Vagina (tissue), 2 donors: ENCODE data around the gene HOXC5. TPM values are rescaled to one million over a fixed set of nuclear protein-coding genes. Genes with fewer than 3 reads are reported as not detected.

Source experiments
- DNase-seq, 2 donors: peaks; one replicate each; pipeline ENCODE4 v3.0.0-alpha.2; 2017; ENCODE audit errors: extremely low spot score in 2 of 2
- H3K27ac ChIP-seq: fragments of 200-600 bp; sonication (generic); one replicate; pipeline ENCODE4 v1.5.1; 2019
- H3K27me3 ChIP-seq: fragments of 200-600 bp; sonication (generic); one replicate; pipeline ENCODE4 v1.5.1; 2019
- H3K36me3 ChIP-seq, 2 donors: fragments of 200-600 bp; sonication (generic); one replicate each; pipeline ENCODE4 v1.5.1; 2017 to 2019
- H3K4me1 ChIP-seq: fragments of 200-600 bp; sonication (generic); one replicate; pipeline ENCODE4 v1.5.1; 2019
- H3K4me3 ChIP-seq, 2 donors: fragments of 200-600 bp; sonication (generic); 1 replicate in 1 of 2; 2 replicates in 1 of 2; pipeline ENCODE4 v1.5.1; 2016 to 2019
- H3K9me3 ChIP-seq: fragments of 200-600 bp; sonication (generic); one replicate; pipeline ENCODE4 v1.5.1; 2019
- POLR2A ChIP-seq, 2 donors: fragments of 450-650 bp; IDR thresholded peaks; one replicate each; pipeline ENCODE4 v1.6.1; 2017; ENCODE audit warnings: antibody characterized with exemption in 2 of 2, mild to moderate bottlenecking in 2 of 2, moderate library complexity in 2 of 2
- POLR2AphosphoS5 ChIP-seq, 2 donors: sonication (generic); formaldehyde crosslinking; IDR thresholded peaks; one replicate each; pipeline ENCODE4 v1.9.0; 2017; ENCODE audit warnings: antibody characterized with exemption in 2 of 2, mild to moderate bottlenecking in 2 of 2, low read depth in 1 of 2; ENCODE audit not compliant: insufficient read depth in 1 of 2
- intact Hi-C: fragments of 100-400 bp; cut with DNase I; formaldehyde crosslinking; loops from one replicate; pipeline ENCODE4 v1.15.1; 2023
- total RNA-seq: library from RNA; depleted of rRNA; stranded (reverse); fragments of >200 nt; gene quantifications from one replicate; pipeline ENCODE4 v1.2.3, GENCODE V29; 2016
- TF ChIP-seq, protein P1 (sequence below), 3 experiments: fragments of 450-650 bp in 2 of 3; fragments of 200-600 bp in 1 of 3; sonication (generic) in 1 of 3; IDR thresholded peaks; one replicate each; pipeline ENCODE4 v1.5.1; 2017 to 2019; ENCODE audit warnings: antibody characterized with exemption in 3 of 3, mild to moderate bottlenecking in 2 of 3, moderate library complexity in 2 of 3

The HOXC5 gene
- total RNA-seq, 1 donor from 2014 or later: not detected

DNA sequence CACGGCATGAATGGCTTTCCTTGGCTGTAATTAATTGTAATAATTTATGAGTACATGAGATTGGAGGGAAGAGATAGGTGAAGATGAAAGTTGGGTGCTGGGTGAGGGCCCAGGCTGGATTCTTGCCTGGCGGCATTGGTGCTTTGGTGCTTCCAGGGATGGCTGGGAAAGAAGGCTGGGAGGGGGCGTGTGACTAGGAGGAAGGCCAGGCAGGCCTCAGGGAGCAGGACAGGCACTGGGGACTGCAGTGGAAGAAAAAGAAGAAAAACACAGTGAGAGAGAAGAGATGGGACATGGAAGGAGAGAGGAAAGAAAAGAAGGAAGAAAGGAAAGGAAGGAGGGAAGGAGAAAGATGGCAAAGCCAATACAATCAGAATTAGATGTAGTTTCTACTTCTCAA lies 29.2 kb upstream of the HOXC5 start:
- H3K36me3 ChIP-seq: no peaks in the 10 kb centered on the region
- no peak overlapping the region for H3K27ac ChIP-seq
- peaks cover 21% of the 10 kb centered on the region for H3K27me3 ChIP-seq
- TF ChIP-seq, protein P1, sequence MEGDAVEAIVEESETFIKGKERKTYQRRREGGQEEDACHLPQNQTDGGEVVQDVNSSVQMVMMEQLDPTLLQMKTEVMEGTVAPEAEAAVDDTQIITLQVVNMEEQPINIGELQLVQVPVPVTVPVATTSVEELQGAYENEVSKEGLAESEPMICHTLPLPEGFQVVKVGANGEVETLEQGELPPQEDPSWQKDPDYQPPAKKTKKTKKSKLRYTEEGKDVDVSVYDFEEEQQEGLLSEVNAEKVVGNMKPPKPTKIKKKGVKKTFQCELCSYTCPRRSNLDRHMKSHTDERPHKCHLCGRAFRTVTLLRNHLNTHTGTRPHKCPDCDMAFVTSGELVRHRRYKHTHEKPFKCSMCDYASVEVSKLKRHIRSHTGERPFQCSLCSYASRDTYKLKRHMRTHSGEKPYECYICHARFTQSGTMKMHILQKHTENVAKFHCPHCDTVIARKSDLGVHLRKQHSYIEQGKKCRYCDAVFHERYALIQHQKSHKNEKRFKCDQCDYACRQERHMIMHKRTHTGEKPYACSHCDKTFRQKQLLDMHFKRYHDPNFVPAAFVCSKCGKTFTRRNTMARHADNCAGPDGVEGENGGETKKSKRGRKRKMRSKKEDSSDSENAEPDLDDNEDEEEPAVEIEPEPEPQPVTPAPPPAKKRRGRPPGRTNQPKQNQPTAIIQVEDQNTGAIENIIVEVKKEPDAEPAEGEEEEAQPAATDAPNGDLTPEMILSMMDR (IDR thresholded peaks at IDR 0.05): no peak
- TF ChIP-seq POLR2AphosphoS5 (IDR thresholded peaks at IDR 0.05; ENCODE audit: insufficient read depth in 1 of 2, low read depth in 1 of 2): no peak
- no peak for TF ChIP-seq POLR2A (IDR thresholded peaks at IDR 0.05)
- DNase-seq: no peak
- H3K4me3 ChIP-seq: no peak overlapping the region
- no peaks in the 10 kb centered on the region for H3K9me3 ChIP-seq
- intact Hi-C loops: no loop called here
- H3K4me1 ChIP-seq: peaks cover 22% of the 10 kb centered on the region

DNA sequence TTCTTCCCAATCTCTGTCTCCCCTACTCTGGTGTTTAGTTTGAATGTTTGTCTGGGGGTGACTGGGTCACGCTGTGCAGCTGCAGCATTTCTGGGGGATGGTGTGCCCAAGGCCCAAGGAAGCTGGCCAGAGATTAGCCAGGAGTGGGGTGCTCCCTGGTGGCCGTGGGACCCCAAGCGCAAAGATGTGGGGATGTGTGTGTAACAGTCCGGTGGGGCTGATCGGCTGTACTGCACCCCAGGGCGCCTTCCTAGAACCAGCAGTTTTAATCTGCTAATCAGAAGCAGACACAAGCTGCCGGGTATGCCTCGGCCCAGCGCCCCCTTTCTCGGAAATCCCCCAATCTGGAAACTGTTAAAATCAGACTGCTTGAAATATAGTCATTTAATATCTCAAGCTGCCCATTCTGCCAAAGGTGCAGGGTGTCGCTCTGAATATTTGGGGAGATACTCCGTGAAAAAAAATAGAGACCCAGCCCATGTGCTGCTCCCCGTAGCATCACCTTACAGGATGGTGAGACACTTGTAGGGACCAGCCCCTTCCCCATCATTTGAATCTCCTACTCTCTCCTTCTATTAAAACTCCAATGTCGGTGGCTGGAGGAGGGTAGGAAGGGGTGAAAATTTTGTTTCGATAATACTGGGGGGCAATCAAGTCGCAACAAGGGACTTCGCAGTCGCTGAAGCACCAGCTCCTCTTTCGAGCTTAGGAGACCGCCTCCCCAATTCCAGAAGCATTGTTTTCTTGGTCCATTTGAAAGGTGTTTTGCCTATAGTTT lies 28.6 kb upstream of the HOXC5 start:
- no peak overlapping the region for H3K27ac ChIP-seq
- H3K4me1 ChIP-seq: peaks cover 25% of the 10 kb centered on the region
- no peak overlapping the region for H3K4me3 ChIP-seq
- no peak for DNase-seq
- TF ChIP-seq POLR2A (IDR thresholded peaks at IDR 0.05) (no peak), POLR2AphosphoS5 (IDR thresholded peaks at IDR 0.05; ENCODE audit: insufficient read depth in 1 of 2, low read depth in 1 of 2) (no peak)
- TF ChIP-seq, protein P1 (IDR thresholded peaks at IDR 0.05): no peak
- H3K36me3 ChIP-seq: no peaks in the 10 kb centered on the region
- no peaks in the 10 kb centered on the region for H3K9me3 ChIP-seq
- intact Hi-C loops: no loop called here
- H3K27me3 ChIP-seq: peaks cover 20% of the 10 kb centered on the region

DNA sequence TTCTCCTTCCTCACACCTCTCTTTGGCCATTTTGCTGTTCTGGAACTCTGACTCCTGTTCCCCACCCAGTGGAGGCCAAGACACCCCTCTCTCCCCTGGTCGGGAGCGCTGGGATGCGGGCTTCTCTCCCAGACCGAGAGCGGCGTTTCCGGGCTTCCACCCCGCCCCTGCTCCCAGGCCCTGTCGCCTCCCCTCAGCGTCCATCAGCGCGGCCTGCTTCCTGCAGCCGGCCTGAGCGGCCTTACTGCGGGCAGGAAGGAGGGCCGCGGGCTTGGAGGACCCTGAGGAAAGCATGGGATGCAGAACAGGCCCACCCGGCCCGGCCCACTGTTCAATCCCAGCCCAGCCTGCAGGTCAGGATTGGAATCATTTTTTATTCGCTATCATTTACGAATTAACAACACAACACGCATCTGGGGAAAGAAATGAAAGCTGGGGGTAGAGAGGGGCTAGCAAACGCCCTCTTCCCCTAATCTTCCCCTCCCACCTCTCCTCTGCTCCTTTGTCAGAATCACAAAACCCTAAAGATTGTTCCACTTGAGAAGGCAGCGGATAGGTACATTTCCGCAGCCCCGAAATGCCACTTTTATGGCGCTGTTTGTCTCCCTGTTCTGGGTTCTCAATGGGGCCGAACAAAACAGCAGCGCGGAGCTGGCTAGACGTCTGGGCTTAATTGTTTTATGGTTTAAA lies 27.9 kb upstream of the HOXC5 start:
- Histone ChIP-seq H3K27me3 (peaks cover 23% of the 10 kb centered on the region), H3K4me3 (no peak overlapping the region), H3K4me1 (peaks cover 24% of the 10 kb centered on the region), H3K9me3 (no peaks in the 10 kb centered on the region), H3K27ac (no peak overlapping the region), H3K36me3 (no peaks in the 10 kb centered on the region)
- intact Hi-C loops: loop anchor here (5.0 kb wide), 1 partner anchor 202 kb away; no protein-coding TSS in a partner anchor
- no peak for DNase-seq
- TF ChIP-seq POLR2AphosphoS5 (IDR thresholded peaks at IDR 0.05; ENCODE audit: insufficient read depth in 1 of 2, low read depth in 1 of 2) (no peak), POLR2A (IDR thresholded peaks at IDR 0.05) (no peak)
- TF ChIP-seq, protein P1 (IDR thresholded peaks at IDR 0.05): no peak

DNA sequence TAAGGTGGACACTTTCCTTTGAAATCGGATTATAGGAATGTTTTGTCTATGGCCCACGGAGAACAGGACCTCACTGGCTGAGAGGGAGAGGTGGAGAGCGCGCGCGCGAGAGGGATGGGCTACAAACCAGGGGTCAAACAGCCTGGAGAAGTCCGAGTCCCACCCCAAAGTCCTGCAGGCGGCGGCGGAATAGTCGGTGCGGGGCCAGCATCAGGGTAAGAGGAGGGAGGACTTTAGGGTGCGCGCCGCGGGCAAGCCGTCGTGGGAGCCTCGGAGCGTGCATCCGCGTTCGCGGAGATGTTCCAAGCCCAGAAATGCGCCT lies 27.4 kb upstream of the HOXC5 start:
- Histone ChIP-seq H3K4me1 (peaks cover 19% of the 10 kb centered on the region), H3K27me3 (peaks cover 23% of the 10 kb centered on the region), H3K27ac (no peak overlapping the region), H3K4me3 (no peak overlapping the region), H3K9me3 (no peaks in the 10 kb centered on the region), H3K36me3 (no peaks in the 10 kb centered on the region)
- TF ChIP-seq, protein P1 (IDR thresholded peaks at IDR 0.05): no peak
- TF ChIP-seq POLR2A (IDR thresholded peaks at IDR 0.05) (no peak), POLR2AphosphoS5 (IDR thresholded peaks at IDR 0.05; ENCODE audit: insufficient read depth in 1 of 2, low read depth in 1 of 2) (no peak)
- intact Hi-C loops: loop anchor here (5.0 kb wide), 1 partner anchor 202 kb away; no protein-coding TSS in a partner anchor
- no peak for DNase-seq
